Measurements from ENCODE around the gene COL23A1. TPM values are rescaled to one million over a fixed set of nuclear protein-coding genes. Genes with fewer than 3 reads are reported as not detected.

COL23A1 gene
- total and polyA plus RNA-seq, 2 experiments from 2014 or later: 4.8 to 8.2 TPM

GRCh38 chr5:178413988-178414387 is 176.2 kb downstream of the COL23A1 start:
- no peaks in the 10 kb centered on the region for H3F3A ChIP-seq (replicated peaks; ENCODE audit: low read depth)
- ATAC-seq (peak; percentile 75), DNase-seq (ENCODE audit: low spot score) (peak; percentile 44)
- H3K27me3 ChIP-seq (ENCODE audit: insufficient read depth): no peaks in the 10 kb centered on the region
- H3K4me2 ChIP-seq: no peak overlapping the region
- peaks cover 6% of the 10 kb centered on the region for H3K27me3 Mint-ChIP-seq (ENCODE audit: insufficient read depth, low read depth, poor library complexity)
- H3K4me3 ChIP-seq: no peak overlapping the region
- H3K4me3 Mint-ChIP-seq: no peak overlapping the region
- H3K4me1 ChIP-seq (ENCODE audit: insufficient read depth): peaks cover 2% of the 10 kb centered on the region; the same call in 1 of the 2 replicates
- no peak for TF ChIP-seq NANOG (IDR thresholded peaks at IDR 0.05; ENCODE audit: borderline replicate concordance)
- H4K20me1 ChIP-seq (replicated peaks; ENCODE audit: insufficient read depth): no peaks in the 10 kb centered on the region
- H3K36me3 ChIP-seq (ENCODE audit: insufficient read depth): no peaks in the 10 kb centered on the region
- peak overlapping the region; percentile 49; the same call in 1 of the 2 replicates for H3K27ac Mint-ChIP-seq
- H3K9me3 Mint-ChIP-seq: no peaks in the 10 kb centered on the region
- H3K27ac ChIP-seq (ENCODE audit: low read depth): no peak overlapping the region
- no peak overlapping the region for H2AFZ ChIP-seq
- H3K4me1 Mint-ChIP-seq: peaks cover 26% of the 10 kb centered on the region
- H3K9me2 ChIP-seq (ENCODE audit: insufficient read depth): no peaks in the 10 kb centered on the region
- H3K36me3 Mint-ChIP-seq (ENCODE audit: low read depth): no peaks in the 10 kb centered on the region
- no peaks in the 10 kb centered on the region for H3K79me2 ChIP-seq (replicated peaks; ENCODE audit: insufficient read depth)

- H3K9me2 ChIP-seq (ENCODE audit: insufficient read depth): no peaks in the 10 kb centered on the region
- TF ChIP-seq CREB1 (CRISPR knock-in tag; IDR thresholded peaks at IDR 0.05; ENCODE audit: low read depth): no peak
- no peak for TF ChIP-seq EZH2phosphoT487 (IDR thresholded peaks at IDR 0.05; ENCODE audit: unreplicated experiment)
- TF ChIP-seq REST (IDR thresholded peaks at IDR 0.05; ENCODE audit: unreplicated experiment): no peak
- no peak for TF ChIP-seq NANOG (IDR thresholded peaks at IDR 0.05; ENCODE audit: borderline replicate concordance)
- no peak for TF ChIP-seq STAT1 (IDR thresholded peaks at IDR 0.05; ENCODE audit: unreplicated experiment)
- TF ChIP-seq CTCF (conservative IDR thresholded peaks at IDR 0.05; ENCODE audit: low read depth in 2 of 2): no peak
- TF ChIP-seq ZNF331 (CRISPR knock-in tag; IDR thresholded peaks at IDR 0.05; ENCODE audit: low read depth): no peak
- no peak for TF ChIP-seq POLR2AphosphoS5 (IDR thresholded peaks at IDR 0.05; ENCODE audit: low read depth)
- no peak for TF ChIP-seq EZH2 (IDR thresholded peaks at IDR 0.05; ENCODE audit: low read depth, unreplicated experiment)
- no peak for TF ChIP-seq ZNF462 (CRISPR knock-in tag; IDR thresholded peaks at IDR 0.05)
- no peak for TF ChIP-seq JUNB (IDR thresholded peaks at IDR 0.05; ENCODE audit: unreplicated experiment)
Measured at GRCh38 chr5:178411083-178411482, 179.1 kb downstream of the COL23A1 start.

More at GRCh38 chr5:178411083-178411482, 179.1 kb downstream of the COL23A1 start:
- Histone ChIP-seq H2AFZ (no peak overlapping the region), H3K4me1 (ENCODE audit: insufficient read depth) (no peaks in the 10 kb centered on the region), H3K4me2 (no peak overlapping the region), H3F3A (replicated peaks; ENCODE audit: low read depth) (no peaks in the 10 kb centered on the region), H4K20me1 (replicated peaks; ENCODE audit: insufficient read depth) (no peaks in the 10 kb centered on the region), H3K36me3 (ENCODE audit: insufficient read depth) (no peaks in the 10 kb centered on the region), H3K79me2 (replicated peaks; ENCODE audit: insufficient read depth) (no peaks in the 10 kb centered on the region), H3K27ac (ENCODE audit: low read depth) (no peak overlapping the region), H3K27me3 (ENCODE audit: insufficient read depth) (no peaks in the 10 kb centered on the region), H3K4me3 (no peak overlapping the region)
- DNase-seq (ENCODE audit: low spot score) (no peak), ATAC-seq (no peak)
- Mint-ChIP-seq H3K27ac (no peak overlapping the region), H3K4me1 (peaks cover 8% of the 10 kb centered on the region), H3K27me3 (ENCODE audit: insufficient read depth, low read depth, poor library complexity) (peaks cover 2% of the 10 kb centered on the region), H3K4me3 (no peak overlapping the region), H3K9me3 (no peaks in the 10 kb centered on the region; the same call in 1 of the 3 replicates), H3K36me3 (ENCODE audit: low read depth) (no peaks in the 10 kb centered on the region)

Data from GM23338 (cell line).